Stimulated activated CD4-positive, alpha-beta T cell treated with anti-CD3 and anti-CD28 coated beads, Interleukin-2, amount 100 ng/mL, for 4 hours (primary cell): Measurements from ENCODE around the gene MACIR.
"Not testable (repeated sequence)": the region's sequence is repeated elsewhere in the genome, so short reads cannot be mapped to it uniquely, and the experiment has no call there.

Experiments
- DNase-seq: peaks from one replicate; pipeline ENCODE4 v3.0.0-alpha.2; 2020; ENCODE audit warnings: low read depth

Gene MACIR, protein sequence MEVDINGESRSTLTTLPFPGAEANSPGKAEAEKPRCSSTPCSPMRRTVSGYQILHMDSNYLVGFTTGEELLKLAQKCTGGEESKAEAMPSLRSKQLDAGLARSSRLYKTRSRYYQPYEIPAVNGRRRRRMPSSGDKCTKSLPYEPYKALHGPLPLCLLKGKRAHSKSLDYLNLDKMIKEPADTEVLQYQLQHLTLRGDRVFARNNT

DNA sequence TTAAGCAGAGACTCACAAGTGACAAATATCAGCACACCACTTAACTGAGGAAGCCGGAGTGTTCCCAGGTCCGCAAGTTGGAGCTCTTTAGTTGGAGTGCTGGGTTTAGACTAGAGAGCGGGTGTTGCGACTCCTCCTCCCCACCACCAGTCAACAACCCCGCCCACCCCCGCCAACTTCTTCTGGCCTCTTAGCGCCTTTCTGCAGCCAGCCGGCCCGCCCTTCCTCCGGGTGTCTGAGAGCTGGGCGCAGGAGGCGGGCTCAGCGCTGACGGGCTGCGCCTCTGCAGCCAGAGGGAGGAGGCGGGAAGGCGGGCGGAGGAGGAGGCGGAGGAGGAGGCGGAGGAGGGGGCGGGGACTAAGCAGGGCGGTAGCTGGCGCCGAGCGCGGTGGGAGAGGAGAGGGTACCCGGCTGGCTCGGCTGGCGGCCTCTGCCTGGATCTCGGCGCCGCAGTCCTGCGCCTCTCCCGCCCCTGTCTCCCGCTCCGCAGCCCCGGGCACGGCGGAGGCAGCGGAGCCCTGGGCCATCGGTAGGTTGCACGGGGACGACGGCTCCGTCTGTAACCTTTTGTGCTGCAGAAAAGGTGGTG is at the start of gene MACIR:
Gene MACIR, plus strand, starts transcription at position 396 of the 589 bp plus-strand sequence. CDS start 17,157 bp downstream, outside the sequence.
- DNase-seq: peak; percentile 90

DNA sequence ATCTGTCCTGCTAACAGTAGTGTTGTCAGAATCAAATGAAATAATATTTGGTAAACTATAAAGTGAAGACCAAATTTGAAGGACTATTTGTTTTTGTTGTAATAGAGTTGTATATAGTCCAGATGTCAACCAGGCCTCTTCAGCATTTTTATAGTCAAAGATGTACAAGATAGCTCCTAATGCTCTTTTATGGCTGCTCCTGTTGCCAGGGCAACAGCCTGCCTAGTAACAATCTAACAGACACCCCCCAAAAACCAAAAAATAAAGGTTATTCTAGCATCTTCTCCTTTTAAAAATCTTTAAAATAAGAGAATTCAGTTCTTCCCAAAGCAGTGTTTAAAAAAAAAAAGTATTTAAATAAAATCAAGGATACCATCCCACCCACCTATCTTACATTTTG is 49.5 kb upstream of the MACIR start:
- DNase-seq: no peak

DNA sequence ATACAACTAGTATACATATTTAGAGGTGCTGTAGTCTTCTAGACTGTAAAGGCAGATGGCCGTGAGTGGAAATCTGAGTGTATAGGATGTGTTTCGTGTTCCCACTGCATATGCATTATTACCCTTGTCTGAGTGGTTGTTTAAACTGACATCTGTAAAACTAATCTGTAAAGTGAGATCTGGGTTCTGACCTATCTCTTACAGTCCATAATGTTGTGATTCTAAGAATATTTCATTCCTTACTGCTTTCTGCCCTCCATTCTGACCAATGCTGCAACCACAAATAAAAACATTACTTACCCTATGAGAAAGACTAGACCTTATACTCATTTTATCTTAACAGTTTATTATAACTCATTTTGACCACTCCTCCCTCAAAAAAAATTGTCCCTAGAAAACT is 47.6 kb upstream of the MACIR start:
- no peak for DNase-seq

GRCh38 chr5:103211576-103212561 is 46.7 kb upstream of the MACIR start:
- DNase-seq: no peak

- DNase-seq: no peak
Observed at GRCh38 chr5:103216137-103216536, 42.4 kb upstream of the MACIR start.

GRCh38 chr5:103216697-103217096 is 41.9 kb upstream of the MACIR start:
- DNase-seq: no peak

DNA sequence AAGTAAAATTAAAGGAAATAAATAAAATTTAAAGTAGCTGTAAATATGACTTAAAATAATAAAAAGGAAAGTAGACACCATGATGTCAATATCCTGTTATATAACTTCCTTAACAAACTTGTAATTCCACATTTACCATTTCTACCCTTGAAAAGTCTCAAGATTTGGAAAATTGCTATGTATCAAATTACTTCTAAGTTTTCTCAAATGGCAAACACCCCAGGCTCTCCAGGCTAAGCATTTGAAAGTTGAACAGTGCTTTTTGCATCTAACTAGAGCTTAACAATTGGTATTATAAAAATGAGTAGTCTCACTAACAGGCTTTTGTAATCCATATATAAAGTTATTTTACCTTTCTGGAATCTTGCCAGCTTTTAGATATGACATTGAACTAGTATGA is 41.5 kb upstream of the MACIR start:
- DNase-seq: no peak

- no peak for DNase-seq
Observed at GRCh38 chr5:103218164-103218563, 40.4 kb upstream of the MACIR start.

- not testable (repeated sequence) for DNase-seq
Observed at GRCh38 chr5:103219074-103219473, 39.5 kb upstream of the MACIR start.

DNA sequence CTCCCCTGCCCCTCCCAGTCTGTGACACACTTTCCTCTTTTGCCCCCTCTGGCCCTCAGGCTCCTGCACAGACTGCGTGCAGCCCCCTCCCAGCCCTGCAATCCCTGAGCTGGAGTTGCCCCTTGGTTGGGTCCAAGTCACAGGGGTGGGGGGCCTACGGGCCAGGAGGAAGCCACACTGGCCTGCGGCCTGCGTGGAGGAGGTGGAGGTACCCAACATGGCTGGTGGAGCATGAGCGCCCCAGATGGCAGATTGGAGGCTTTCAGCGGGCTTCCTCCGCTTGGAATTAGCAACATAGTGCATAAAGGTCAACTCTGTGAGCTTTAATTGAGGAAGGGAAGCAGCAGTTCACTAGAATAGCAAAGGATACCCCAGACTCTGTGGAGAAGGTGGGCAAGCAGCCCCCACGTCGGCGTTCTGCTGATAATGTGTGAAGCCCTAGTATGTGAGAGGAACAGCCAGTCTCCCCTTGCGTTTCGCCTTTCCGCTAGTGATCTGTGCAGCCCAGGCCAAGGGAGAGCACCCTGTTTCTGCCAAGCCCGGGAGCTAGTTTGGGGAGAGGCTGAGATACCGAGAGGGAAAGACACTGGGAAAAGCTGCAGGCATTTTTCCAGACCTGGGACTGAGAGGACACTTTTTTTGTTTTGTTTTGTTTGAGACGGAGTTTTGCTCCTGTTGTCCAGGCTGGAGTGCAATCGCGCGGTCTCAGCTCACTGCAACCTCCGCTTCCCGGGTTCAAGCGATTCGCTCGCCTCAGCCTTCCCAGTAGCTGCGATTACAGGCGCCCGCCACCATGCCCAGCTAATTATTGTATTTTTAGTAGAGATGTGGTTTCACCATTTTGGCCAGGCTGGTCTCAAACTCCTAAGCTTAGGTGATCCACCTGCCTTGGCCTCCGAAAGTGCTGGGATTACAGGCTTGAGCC is 35.3 kb upstream of the MACIR start:
- DNase-seq: no peak

DNA sequence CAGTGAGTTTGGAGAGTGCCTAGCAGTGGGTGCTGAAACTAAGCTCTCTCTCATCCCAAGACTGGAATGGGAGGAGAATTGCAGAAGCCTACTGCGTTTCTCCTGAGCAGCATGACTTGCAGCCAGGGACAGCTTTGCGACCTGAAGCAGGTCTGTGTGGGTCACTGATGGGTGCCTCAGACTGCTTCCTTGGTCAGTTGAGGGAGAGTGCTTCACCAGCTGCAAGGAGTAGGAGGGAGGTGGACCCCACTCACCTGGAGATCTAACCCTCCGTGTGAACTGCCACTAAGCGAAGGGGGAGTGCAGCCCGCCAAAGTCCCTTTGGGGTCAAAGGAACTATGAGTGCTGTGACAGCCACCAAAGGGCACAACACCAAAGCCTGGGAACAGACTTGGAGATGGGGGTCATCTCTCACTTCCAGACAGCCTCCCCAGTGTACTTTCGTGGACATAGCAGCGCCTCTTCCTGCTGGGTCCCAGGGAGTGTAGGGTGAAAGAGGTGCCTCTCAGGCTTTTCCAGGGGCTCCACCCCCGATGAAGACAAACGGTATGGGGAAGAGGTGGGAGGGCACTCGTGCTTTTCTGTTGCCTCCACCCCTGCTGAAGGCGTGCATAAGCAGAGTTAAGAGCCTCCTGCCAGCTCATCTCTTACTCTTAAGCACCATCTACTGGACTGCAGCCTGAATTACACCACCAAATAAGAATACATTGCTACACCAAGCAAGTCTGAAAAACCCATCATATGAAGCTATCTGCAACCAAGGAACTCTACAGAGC is 34.3 kb upstream of the MACIR start:
- DNase-seq: peak; percentile 24

DNA sequence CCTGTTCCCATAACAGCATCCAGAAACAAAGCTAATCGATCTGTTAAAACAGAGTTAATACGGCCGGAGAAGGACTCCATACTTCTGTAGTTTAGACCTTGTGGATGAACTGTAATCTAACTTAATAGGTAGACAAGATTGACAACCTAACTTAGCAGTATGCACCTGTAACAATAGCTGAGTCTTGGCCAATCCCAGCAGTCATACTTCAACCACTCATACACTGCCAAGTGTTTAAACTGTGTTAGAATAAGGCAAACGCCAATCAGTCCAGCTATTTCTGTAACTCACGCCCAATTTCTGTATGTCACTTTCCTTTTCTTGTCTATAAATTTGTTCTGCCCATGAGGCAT is 33.7 kb upstream of the MACIR start:
- DNase-seq: no peak

GRCh38 chr5:103228061-103228460 is 30.5 kb upstream of the MACIR start:
- no peak for DNase-seq

DNA sequence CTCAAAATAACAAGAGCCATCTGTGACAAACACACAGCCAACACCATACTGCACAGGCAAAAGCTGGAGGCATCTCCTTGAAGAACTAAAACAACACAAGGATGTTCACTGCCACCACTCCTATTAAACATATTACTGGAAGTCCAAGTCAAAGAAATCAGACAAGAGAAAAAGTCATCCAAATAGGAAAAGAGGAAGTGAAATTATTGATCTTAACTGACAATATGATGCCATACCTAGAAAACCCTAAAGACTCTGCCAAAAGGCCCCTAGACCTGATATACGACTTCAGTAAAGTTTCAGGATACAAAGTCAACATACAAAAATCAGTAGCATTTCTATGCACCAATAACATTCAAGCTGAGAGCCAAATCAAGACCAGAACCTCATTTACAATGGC is 30.0 kb upstream of the MACIR start:
- no peak for DNase-seq

GRCh38 chr5:103232393-103232999 is 26.1 kb upstream of the MACIR start:
- DNase-seq: no peak

- DNase-seq: no peak
Observed at GRCh38 chr5:103234239-103234975, 24.2 kb upstream of the MACIR start.

GRCh38 chr5:103235891-103236290 is 22.7 kb upstream of the MACIR start:
- no peak for DNase-seq

- no peak for DNase-seq
Observed at GRCh38 chr5:103237778-103238177, 20.8 kb upstream of the MACIR start.

- no peak for DNase-seq
Observed at GRCh38 chr5:103243665-103244064, 14.9 kb upstream of the MACIR start.

DNA sequence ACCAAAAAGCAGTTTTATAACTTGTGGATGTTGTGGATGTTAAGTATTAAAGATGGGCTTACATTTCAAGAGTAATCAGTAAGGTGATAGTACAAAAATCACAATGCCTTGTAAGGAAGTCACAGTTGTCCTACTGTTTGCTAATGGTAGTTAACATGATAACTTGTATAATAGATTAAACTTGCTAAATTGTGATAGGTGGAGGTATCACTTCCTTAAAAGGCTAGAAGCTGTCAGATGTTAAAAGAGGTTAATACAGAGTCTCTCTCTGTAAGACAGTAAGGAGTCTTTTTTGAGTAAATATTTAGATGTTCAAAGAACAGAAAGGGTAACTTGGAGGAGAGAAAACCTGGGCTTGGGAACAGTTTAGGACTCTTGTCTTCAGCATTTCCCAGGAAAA is 14.2 kb upstream of the MACIR start:
- no peak for DNase-seq
